ENCODE measurements around the gene TGFBR2.

- TF ChIP-seq SPI1 (IDR thresholded peaks at IDR 0.05; ENCODE audit: borderline replicate concordance, low read depth) (no peak), CTCF (IDR thresholded peaks at IDR 0.05; ENCODE audit: insufficient read depth, low read length) (no peak), GABPA (IDR thresholded peaks at IDR 0.05; ENCODE audit: low read depth) (no peak), POLR2AphosphoS5 (IDR thresholded peaks at IDR 0.05; ENCODE audit: low read depth) (no peak), REST (IDR thresholded peaks at IDR 0.05; ENCODE audit: insufficient replicate concordance, low read depth) (no peak)
These were observed 22.0 kb downstream of the TGFBR2 start for GRCh38 chr3:30628205-30628900.

All from HL-60 (cell line).